Measurements from ENCODE around the gene COL1A2.

COL1A2 gene

DNA sequence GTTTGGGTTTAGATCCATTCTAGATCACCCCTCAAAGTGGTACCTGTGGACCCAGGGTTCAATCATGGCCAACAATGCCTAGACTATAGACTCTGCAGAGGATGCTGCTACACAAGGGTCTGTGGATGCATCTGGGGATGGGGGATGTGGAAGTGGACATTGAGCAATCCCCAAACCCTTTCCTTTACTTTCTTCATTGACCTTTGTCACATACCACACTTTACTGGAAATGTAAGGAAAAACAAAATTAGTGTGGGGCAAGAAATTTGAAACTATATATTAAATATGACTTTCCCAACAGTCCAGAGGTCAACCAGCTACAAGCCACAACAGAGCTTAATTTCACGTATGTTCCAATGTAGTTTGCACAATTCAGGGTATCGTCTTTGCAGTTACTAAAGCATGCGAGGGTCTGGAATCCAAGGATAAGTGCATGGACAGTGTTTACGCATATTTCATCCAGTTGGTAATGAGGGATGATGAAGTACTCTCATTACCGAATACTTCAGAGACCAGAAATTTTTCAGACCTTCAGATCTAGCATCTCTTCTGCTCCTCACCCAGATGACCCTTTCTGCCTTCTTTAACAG, 81.7 kb downstream of the COL1A2 start:
- no peak for DNase-seq (ENCODE audit: extremely low read depth in 1 of 2, low read depth in 1 of 2)

DNA sequence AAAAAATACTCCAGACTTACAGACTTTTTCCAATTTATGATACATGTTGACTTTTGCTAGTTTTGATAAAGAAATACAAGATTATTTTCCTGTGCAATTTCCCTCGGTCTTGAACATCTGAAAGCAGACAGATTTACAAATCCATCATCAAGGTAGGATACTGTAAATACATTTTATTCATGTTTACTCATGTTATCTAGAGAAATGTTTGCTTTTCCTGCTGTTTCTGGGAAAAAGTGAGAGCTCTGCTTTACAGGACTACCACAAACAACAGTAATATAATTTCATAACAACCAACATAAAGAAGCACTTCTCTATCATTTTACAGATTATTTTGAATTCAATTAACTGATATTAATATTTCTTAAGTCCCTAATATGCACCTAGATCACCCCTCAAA, 83.2 kb downstream of the COL1A2 start:
- no peak for DNase-seq (ENCODE audit: extremely low read depth in 1 of 2, low read depth in 1 of 2)

DNA sequence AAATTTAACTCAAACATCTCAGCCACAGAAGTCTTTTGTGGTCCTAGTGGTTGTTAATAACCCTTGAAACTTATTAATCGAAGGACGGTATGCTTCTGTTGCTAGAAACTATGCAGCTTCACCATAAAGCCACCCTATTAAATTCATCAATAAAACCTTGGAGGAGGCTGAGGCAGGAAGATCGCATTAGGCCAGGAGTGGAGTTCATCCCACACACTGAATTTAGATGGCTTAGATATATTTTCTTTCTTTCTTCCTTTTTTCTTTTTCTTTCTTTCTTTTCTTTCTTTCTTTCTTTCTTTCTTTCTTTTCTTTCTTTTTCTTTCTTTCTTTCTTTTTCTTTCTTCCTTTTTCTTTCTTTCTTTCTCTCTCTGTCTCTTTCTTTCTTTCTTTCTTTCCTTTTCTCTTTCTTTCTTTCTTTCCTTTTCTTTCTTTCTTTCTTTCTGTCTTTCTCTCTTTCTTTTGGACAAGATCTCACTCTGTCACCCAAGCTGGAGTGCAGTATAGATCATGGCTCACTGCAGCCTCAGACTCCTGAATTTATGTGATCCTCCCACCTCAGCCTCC, 84.0 kb downstream of the COL1A2 start:
- DNase-seq (ENCODE audit: extremely low read depth in 1 of 2, low read depth in 1 of 2): no peak
